HFFc6 (cell line): Measurements from ENCODE around the gene SLC38A11. TPM values are rescaled to one million over a fixed set of nuclear protein-coding genes. Genes with fewer than 3 reads are reported as not detected.

Experiments
- DNase-seq: peaks from one replicate; pipeline ENCODE4 v3.0.0-alpha.2; 2018
- H3K27ac Mint-ChIP-seq: 2 replicates; pipeline ENCODE4 v1.8.0; 2020; ENCODE audit warnings: mild to moderate bottlenecking, mixed read lengths
- H3K27me3 Mint-ChIP-seq: 2 replicates; pipeline ENCODE4 v1.8.0; 2021; ENCODE audit warnings: mild to moderate bottlenecking, moderate library complexity, mixed read lengths; ENCODE audit not compliant: insufficient read depth
- H3K36me3 Mint-ChIP-seq: 2 replicates; pipeline ENCODE4 v1.8.0; 2021; ENCODE audit warnings: low read depth, mixed read lengths
- H3K4me1 Mint-ChIP-seq: 2 replicates; pipeline ENCODE4 v1.8.0; 2020; ENCODE audit warnings: low read depth, mixed read lengths
- H3K4me3 Mint-ChIP-seq: 2 replicates; pipeline ENCODE4 v1.8.0; 2020; ENCODE audit warnings: mild to moderate bottlenecking, moderate library complexity, mixed read lengths
- H3K9me3 Mint-ChIP-seq: 2 replicates; pipeline ENCODE4 v1.8.0; 2020; ENCODE audit warnings: mild to moderate bottlenecking, mixed read lengths
- total RNA-seq, 6 experiments: library from RNA; stranded (reverse); fragmentation: NEBNext Ultra II Directional; extraction: Animal tissue kit (Norgen Biotek cat#: 25700); gene quantifications; 2 replicates in 1 of 6; 3 replicates in 5 of 6; pipeline ENCODE4 v1.2.3, GENCODE V29; 2021
- TF ChIP-seq, protein P1 (sequence below): fragments of 200-600 bp; sonication (generic); IDR thresholded peaks from 2 replicates; pipeline ENCODE4 v1.5.0; 2021; ENCODE audit warnings: antibody characterized with exemption, mild to moderate bottlenecking

Gene SLC38A11
- total RNA-seq, 6 experiments from 2014 or later = 2.1 to 3.0 (median 2.5) TPM

GRCh38 chr2:164888592-164888991 lies 66.7 kb downstream of the SLC38A11 start:
- TF ChIP-seq, protein P1, sequence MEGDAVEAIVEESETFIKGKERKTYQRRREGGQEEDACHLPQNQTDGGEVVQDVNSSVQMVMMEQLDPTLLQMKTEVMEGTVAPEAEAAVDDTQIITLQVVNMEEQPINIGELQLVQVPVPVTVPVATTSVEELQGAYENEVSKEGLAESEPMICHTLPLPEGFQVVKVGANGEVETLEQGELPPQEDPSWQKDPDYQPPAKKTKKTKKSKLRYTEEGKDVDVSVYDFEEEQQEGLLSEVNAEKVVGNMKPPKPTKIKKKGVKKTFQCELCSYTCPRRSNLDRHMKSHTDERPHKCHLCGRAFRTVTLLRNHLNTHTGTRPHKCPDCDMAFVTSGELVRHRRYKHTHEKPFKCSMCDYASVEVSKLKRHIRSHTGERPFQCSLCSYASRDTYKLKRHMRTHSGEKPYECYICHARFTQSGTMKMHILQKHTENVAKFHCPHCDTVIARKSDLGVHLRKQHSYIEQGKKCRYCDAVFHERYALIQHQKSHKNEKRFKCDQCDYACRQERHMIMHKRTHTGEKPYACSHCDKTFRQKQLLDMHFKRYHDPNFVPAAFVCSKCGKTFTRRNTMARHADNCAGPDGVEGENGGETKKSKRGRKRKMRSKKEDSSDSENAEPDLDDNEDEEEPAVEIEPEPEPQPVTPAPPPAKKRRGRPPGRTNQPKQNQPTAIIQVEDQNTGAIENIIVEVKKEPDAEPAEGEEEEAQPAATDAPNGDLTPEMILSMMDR = no peak

GRCh38 chr2:164887434-164888144 lies 67.7 kb downstream of the SLC38A11 start:
- DNase-seq = no peak
- Mint-ChIP-seq H3K4me1 (peaks cover under 1% of the 10 kb centered on the region; the same call in 1 of the 2 replicates), H3K9me3 (no peaks in the 10 kb centered on the region), H3K36me3 (no peaks in the 10 kb centered on the region), H3K4me3 (no peak overlapping the region), H3K27me3 (no peaks in the 10 kb centered on the region; the same call in 1 of the 2 replicates), H3K27ac (no peak overlapping the region)
- TF ChIP-seq, protein P1 = no peak

More at GRCh38 chr2:164888592-164888991, 66.7 kb downstream of the SLC38A11 start:
- Mint-ChIP-seq H3K27ac (no peak overlapping the region), H3K27me3 (no peaks in the 10 kb centered on the region; the same call in 1 of the 2 replicates), H3K4me3 (no peak overlapping the region), H3K9me3 (no peaks in the 10 kb centered on the region), H3K36me3 (no peaks in the 10 kb centered on the region), H3K4me1 (no peaks in the 10 kb centered on the region)
- no peak for DNase-seq

DNA sequence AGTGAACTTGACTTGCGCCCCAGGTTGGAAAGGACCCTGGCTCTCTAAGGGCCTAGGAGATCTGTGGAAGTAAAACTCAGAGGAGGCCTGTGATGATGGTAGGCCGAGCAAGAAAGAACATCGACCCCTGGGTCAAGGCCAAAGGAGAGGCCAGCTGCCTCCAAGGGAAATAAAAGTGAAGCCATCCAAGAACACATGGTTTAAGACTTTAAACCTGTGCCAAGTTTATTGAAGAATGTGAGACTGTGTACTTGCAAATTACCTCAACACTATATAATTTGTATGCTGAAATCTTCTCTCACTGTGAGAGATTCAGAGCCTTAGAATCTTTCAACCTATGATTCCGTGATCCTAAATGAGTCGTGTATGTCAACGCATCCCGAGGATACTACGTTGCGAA lies 73.0 kb downstream of the SLC38A11 start:
- TF ChIP-seq, protein P1 = no peak
- Mint-ChIP-seq H3K27me3 (no peaks in the 10 kb centered on the region), H3K36me3 (no peaks in the 10 kb centered on the region), H3K4me1 (peaks cover 17% of the 10 kb centered on the region; the same call in 1 of the 2 replicates), H3K27ac (no peak overlapping the region), H3K9me3 (no peaks in the 10 kb centered on the region), H3K4me3 (no peak overlapping the region)
- no peak for DNase-seq

DNA sequence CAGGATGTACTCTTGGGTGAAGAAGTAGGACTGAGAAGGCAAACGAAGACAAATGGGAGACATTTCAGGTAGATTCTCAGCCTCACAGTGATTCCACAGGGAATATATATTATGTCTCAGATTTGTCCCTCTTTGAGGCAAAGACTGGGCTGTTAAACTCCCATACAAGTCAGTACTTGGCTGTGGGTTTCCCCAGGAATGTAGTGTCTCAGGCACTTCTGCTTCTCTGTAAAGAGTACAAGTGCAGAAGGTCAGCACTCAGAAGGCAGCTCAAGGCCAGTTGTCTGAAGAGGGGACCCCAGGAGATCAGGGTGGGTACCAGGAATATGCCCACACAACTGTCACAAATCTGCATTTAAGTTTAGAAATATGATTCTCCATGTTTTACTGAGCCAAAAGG lies 73.8 kb downstream of the SLC38A11 start:
- no peak overlapping the region for H3K27ac Mint-ChIP-seq
- H3K36me3 Mint-ChIP-seq = no peaks in the 10 kb centered on the region
- H3K4me1 Mint-ChIP-seq = peaks cover 17% of the 10 kb centered on the region; the same call in 1 of the 2 replicates

GRCh38 chr2:164879901-164880535 lies 75.3 kb downstream of the SLC38A11 start:
- Mint-ChIP-seq H3K4me1 (peaks cover 17% of the 10 kb centered on the region; the same call in 1 of the 2 replicates), H3K27ac (peak overlapping the region; percentile 10; the same call in 1 of the 2 replicates)

More for the DNA sequence above, 73.8 kb downstream of the SLC38A11 start:
- Mint-ChIP-seq H3K27me3 (no peaks in the 10 kb centered on the region), H3K9me3 (no peaks in the 10 kb centered on the region), H3K4me3 (no peak overlapping the region)
- DNase-seq = no peak
- TF ChIP-seq, protein P1 = no peak

More at GRCh38 chr2:164879901-164880535, 75.3 kb downstream of the SLC38A11 start:
- H3K27me3 Mint-ChIP-seq = no peaks in the 10 kb centered on the region
- TF ChIP-seq, protein P1 = no peak
- peak; percentile 28 for DNase-seq
- no peaks in the 10 kb centered on the region for H3K36me3 Mint-ChIP-seq
- no peak overlapping the region; the same call in 1 of the 2 replicates for H3K4me3 Mint-ChIP-seq
- no peaks in the 10 kb centered on the region for H3K9me3 Mint-ChIP-seq
